HUES6 (cell line): ENCODE measurements around the gene SRD5A3.

Source experiments
- H3K27ac ChIP-seq: 2 replicates; pipeline ENCODE4 v1.7.0; 2013; ENCODE audit warnings: low read depth, mild to moderate bottlenecking, low read length, inconsistent platforms
- H3K27me3 ChIP-seq: 2 replicates; pipeline ENCODE4 v1.6.1; 2013; ENCODE audit warnings: low read length; ENCODE audit not compliant: control insufficient read depth, insufficient read depth
- H3K36me3 ChIP-seq: 2 replicates; pipeline ENCODE4 v1.6.1; 2013; ENCODE audit warnings: low read length; ENCODE audit not compliant: control insufficient read depth, insufficient read depth
- H3K4me1 ChIP-seq: 2 replicates; pipeline ENCODE4 v1.6.1; 2013; ENCODE audit warnings: low read length; ENCODE audit not compliant: control insufficient read depth, insufficient read depth
- H3K4me3 ChIP-seq: 2 replicates; pipeline ENCODE4 v1.5.1; 2013; ENCODE audit warnings: low read depth, low read length
- H3K9ac ChIP-seq: one replicate; pipeline ENCODE4 v1.6.1; 2013; ENCODE audit warnings: mild to moderate bottlenecking, low read length
- H3K9me3 ChIP-seq: 2 replicates; pipeline ENCODE4 v1.6.1; 2013; ENCODE audit warnings: low read depth, low read length; ENCODE audit not compliant: control insufficient read depth, insufficient read depth

SRD5A3 gene

DNA sequence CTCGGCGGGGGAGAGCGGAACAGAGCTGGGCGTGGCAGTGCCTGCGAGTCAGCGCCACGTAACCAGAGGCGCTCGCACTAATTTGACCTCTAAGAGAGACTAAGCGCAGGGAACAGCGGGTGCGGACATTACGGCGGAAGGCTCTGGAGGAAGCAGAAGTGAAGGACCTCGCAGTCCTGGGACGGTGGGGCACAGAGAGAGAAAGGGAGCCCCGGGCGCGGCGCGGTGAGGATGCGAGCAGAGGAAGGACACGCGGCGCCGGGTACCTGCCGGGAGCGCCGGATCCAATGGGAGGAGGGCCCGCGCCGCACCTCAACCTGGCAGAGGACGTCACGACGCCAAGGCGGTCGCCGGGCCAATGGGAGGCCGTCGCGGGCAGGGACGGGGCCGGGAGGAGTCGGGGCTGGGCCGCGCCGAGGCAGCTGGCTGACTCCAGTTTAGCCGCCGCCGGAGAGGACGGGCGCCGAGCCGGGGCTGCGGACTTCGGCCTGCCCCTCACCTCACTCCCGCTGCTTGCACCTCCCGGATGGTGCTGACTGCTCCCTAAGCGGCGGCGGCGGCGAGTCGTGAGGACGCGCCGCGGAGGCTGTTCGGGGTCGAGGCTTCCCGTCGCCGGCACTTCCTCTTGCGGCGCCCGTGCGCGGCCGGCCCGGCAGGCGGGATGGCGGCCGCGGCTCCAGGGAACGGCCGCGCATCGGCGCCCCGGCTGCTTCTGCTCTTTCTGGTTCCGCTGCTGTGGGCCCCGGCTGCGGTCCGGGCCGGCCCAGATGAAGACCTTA lies 49.7 kb downstream of the SRD5A3 start, which contains the start of gene TMEM165:
TMEM165 (plus strand) TSS at position 429 of the 779 bp plus-strand sequence; CDS start at position 662, 233 bp downstream.
- Histone ChIP-seq H3K9ac (peak within 1 kb of the TSS; percentile 91), H3K27ac (peak within 1 kb of the TSS; percentile 91), H3K36me3 (peaks cover 11% of the 10 kb centered on the region), H3K4me3 (peak within 1 kb of the TSS; percentile 90), H3K9me3 (no peaks in the 10 kb centered on the region), H3K4me1 (peaks cover 8% of the 10 kb centered on the region), H3K27me3 (no peaks in the 10 kb centered on the region)

DNA sequence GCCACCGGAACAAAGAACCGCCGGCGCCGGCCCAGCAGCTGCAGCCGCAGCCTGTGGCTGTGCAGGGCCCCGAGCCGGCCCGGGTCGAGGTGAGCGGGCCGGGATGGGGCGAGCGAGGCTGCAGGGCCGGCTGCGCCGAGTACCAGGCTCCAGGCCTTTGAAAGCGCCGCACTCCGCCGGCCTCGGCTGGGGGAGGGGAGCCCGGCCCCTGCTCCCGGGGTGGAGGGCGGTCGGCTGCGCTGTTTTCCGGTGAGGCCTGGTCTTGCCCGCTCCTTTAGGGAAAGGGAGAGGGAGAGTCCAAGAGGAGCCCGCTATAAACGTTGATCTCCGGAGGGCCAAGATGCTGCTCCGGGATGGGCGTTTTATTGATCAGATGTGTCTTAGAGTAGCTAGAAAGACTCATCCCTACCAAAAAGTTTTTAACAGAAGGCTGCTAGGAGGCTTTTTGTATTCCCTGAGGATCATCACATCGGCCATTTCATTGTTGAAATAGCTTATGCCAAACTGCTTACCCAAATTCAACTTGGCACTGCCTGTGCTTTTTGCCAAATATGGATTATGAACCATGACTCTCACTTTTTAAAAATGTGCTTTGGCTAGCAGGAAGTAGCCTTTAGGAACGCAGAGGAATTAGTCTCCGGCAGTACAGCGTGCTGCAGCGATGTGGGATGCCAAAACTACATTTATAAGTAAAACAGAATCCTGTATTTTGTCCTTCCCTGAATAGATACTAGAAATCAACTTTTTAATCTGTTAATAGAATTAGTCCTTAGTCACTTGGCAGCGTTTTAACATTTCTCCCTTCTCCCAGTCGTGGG lies 50.5 kb downstream of the SRD5A3 start:
- H3K9me3 ChIP-seq, result no peaks in the 10 kb centered on the region

DNA sequence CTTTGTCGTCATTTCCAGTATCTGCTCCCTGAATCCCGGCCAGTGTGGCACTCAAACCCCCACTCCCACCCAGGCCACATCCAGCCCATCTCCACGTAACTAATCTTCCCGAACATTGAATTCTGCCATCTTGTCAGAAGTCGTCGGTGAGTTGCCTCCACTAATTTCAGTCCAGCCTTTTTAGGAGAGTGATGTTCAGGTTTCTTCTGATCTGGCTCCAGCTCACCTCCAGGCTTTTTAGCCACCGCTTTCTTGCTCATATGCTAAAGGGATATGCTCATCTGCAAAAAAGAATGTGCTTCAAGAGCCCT lies 51.0 kb downstream of the SRD5A3 start:
- Histone ChIP-seq H3K27ac (peak overlapping the region; percentile 91; the same call in 1 of the 2 replicates), H3K27me3 (no peaks in the 10 kb centered on the region), H3K4me1 (peaks cover 8% of the 10 kb centered on the region), H3K36me3 (peaks cover 19% of the 10 kb centered on the region), H3K9me3 (no peaks in the 10 kb centered on the region), H3K4me3 (peak overlapping the region; percentile 90), H3K9ac (peak overlapping the region; percentile 91)

More for the DNA sequence above, 50.5 kb downstream of the SRD5A3 start:
- H3K4me1 ChIP-seq, result peaks cover 8% of the 10 kb centered on the region
- H3K36me3 ChIP-seq, result peaks cover 19% of the 10 kb centered on the region
- peak overlapping the region; percentile 91 for H3K27ac ChIP-seq
- H3K9ac ChIP-seq, result peak overlapping the region; percentile 91
- H3K4me3 ChIP-seq, result peak overlapping the region; percentile 90
- no peaks in the 10 kb centered on the region for H3K27me3 ChIP-seq

GRCh38 chr4:55397520-55398321 lies 51.7 kb downstream of the SRD5A3 start:
- Histone ChIP-seq H3K4me3 (peak overlapping the region; percentile 90), H3K27ac (peak overlapping the region; percentile 91; the same call in 1 of the 2 replicates), H3K27me3 (no peaks in the 10 kb centered on the region), H3K9ac (peak overlapping the region; percentile 91), H3K9me3 (no peaks in the 10 kb centered on the region), H3K4me1 (peaks cover 8% of the 10 kb centered on the region), H3K36me3 (peaks cover 19% of the 10 kb centered on the region)

- Histone ChIP-seq H3K27ac (no peak overlapping the region), H3K27me3 (no peaks in the 10 kb centered on the region), H3K9ac (peak overlapping the region; percentile 91), H3K4me1 (peaks cover 8% of the 10 kb centered on the region), H3K36me3 (peaks cover 24% of the 10 kb centered on the region), H3K4me3 (peak overlapping the region; percentile 90), H3K9me3 (no peaks in the 10 kb centered on the region)
These were observed 52.4 kb downstream of the SRD5A3 start for GRCh38 chr4:55398461-55398860.

- peak overlapping the region; percentile 90 for H3K4me3 ChIP-seq
- no peaks in the 10 kb centered on the region for H3K27me3 ChIP-seq
- H3K4me1 ChIP-seq, result peaks cover 8% of the 10 kb centered on the region
- peaks cover 29% of the 10 kb centered on the region for H3K36me3 ChIP-seq
- no peak overlapping the region for H3K9ac ChIP-seq
- H3K9me3 ChIP-seq, result no peaks in the 10 kb centered on the region
- H3K27ac ChIP-seq, result no peak overlapping the region
These were observed 52.9 kb downstream of the SRD5A3 start for GRCh38 chr4:55398966-55399365.

- Histone ChIP-seq H3K36me3 (peaks cover 34% of the 10 kb centered on the region), H3K9me3 (no peaks in the 10 kb centered on the region), H3K9ac (no peak overlapping the region), H3K27ac (no peak overlapping the region), H3K4me3 (peak overlapping the region; percentile 90; the same call in 1 of the 2 replicates), H3K27me3 (no peaks in the 10 kb centered on the region), H3K4me1 (peaks cover 8% of the 10 kb centered on the region)
These were observed 53.5 kb downstream of the SRD5A3 start for GRCh38 chr4:55399581-55399980.

GRCh38 chr4:55405073-55405472 lies 59.0 kb downstream of the SRD5A3 start:
- Histone ChIP-seq H3K4me3 (no peak overlapping the region), H3K36me3 (peaks cover 58% of the 10 kb centered on the region), H3K9me3 (no peaks in the 10 kb centered on the region), H3K9ac (no peak overlapping the region), H3K4me1 (peaks cover 18% of the 10 kb centered on the region; the same call in 1 of the 2 replicates), H3K27me3 (no peaks in the 10 kb centered on the region), H3K27ac (no peak overlapping the region)

GRCh38 chr4:55406545-55406944 lies 60.5 kb downstream of the SRD5A3 start:
- peaks cover 58% of the 10 kb centered on the region for H3K36me3 ChIP-seq
- H3K27ac ChIP-seq, result no peak overlapping the region
- no peak overlapping the region for H3K4me3 ChIP-seq
- H3K9ac ChIP-seq, result no peak overlapping the region
- peaks cover 18% of the 10 kb centered on the region; the same call in 1 of the 2 replicates for H3K4me1 ChIP-seq
- no peaks in the 10 kb centered on the region for H3K9me3 ChIP-seq
- H3K27me3 ChIP-seq, result no peaks in the 10 kb centered on the region

GRCh38 chr4:55407119-55407518 lies 61.1 kb downstream of the SRD5A3 start:
- Histone ChIP-seq H3K4me1 (peaks cover 18% of the 10 kb centered on the region; the same call in 1 of the 2 replicates), H3K9me3 (no peaks in the 10 kb centered on the region), H3K9ac (no peak overlapping the region), H3K27me3 (no peaks in the 10 kb centered on the region), H3K36me3 (peaks cover 63% of the 10 kb centered on the region), H3K27ac (no peak overlapping the region), H3K4me3 (no peak overlapping the region)
